Measurements from ENCODE around the gene FGF8. TPM values are rescaled to one million over a fixed set of nuclear protein-coding genes. Genes with fewer than 3 reads are reported as not detected.
A peak's percentile ranks its signal among the peaks of the same experiment; 100 is the strongest.

The FGF8 gene, protein sequence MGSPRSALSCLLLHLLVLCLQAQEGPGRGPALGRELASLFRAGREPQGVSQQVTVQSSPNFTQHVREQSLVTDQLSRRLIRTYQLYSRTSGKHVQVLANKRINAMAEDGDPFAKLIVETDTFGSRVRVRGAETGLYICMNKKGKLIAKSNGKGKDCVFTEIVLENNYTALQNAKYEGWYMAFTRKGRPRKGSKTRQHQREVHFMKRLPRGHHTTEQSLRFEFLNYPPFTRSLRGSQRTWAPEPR
- 0.07 TPM in 1 of 2 replicates, not detected in the other for polyA plus RNA-seq (2013)

DNA sequence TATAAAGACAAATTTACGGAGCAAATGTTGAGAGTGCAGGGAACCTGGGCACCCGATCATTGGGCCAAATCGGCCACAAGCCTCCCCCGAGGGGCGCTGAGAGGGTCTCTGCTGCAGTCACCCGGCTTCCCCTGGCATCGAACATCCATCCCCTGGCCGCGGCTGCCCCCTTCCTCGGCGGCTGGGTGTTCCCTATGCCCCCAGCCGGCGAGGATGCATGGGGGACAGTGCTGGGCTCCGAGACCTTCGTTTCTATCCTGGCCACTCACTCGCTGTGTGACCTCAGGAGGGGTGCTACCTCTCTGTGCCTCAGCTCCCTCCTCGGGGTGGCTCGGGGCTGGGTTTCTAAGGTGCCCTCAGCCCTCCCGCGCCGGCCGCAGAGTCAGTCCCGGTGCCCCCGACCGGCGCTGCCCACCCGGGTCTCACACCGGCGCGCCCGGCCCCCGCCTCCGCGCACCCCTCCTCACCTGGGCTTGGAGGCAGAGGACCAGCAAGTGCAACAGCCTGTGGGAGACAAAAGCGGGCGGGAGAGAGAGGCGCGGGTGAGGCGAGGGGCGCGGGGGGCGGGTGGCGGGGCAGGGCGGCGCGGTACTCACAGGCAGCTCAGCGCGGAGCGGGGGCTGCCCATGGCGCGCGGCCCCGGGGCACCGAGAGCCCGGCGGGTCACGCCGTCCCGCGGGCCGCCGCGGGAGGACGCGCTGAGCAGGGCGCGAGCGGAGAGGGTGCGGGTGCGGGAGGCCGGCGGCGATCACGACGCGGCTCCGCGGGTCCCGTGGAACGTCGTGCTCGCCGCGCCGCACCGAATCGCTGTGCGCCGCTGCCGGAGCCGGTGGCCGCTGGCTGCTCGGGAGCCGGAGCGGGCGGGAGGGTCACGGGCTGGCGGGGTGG is at the start of gene FGF8:
Gene FGF8, minus strand, starts transcription at position 842 of the 888 bp plus-strand sequence. Its CDS starts 214 bp downstream, at position 628.
- no peak within 1 kb of the TSS for H3K9ac ChIP-seq (ENCODE audit: low read length)
- WGBS (ENCODE audit: extremely low coverage, insufficient coverage, insufficient read length): no CpG with 5 or more reads among the region's 98 CpGs

GRCh38 chr10:101824736-101825135 is 48.8 kb upstream of the FGF8 start:
- Histone ChIP-seq H3K4ac (ENCODE audit: low read depth, low read length) (no peak overlapping the region), H2AK5ac (ENCODE audit: low read length) (no peak overlapping the region), H3K14ac (ENCODE audit: low read length) (no peak overlapping the region), H2AFZ (ENCODE audit: insufficient read depth, low read length, poor library complexity) (no peak overlapping the region), H3K9me3 (ENCODE audit: insufficient read depth, low read depth, low read length) (no peaks in the 10 kb centered on the region), H3K4me3 (ENCODE audit: low read depth, low read length) (no peak overlapping the region), H3K79me1 (ENCODE audit: low read length) (no peaks in the 10 kb centered on the region), H3K9ac (ENCODE audit: low read length) (no peak overlapping the region), H3K36me3 (ENCODE audit: control insufficient read depth in 1 of 2, insufficient read depth in 2 of 2, low read length in 2 of 2) (peaks cover 0 to 8% of the 10 kb centered on the region in 2 experiments), H4K8ac (ENCODE audit: low read depth, low read length) (no peak overlapping the region), H3K18ac (ENCODE audit: low read length) (no peak overlapping the region), H3K4me1 (ENCODE audit: control insufficient read depth in 1 of 2, insufficient read depth in 2 of 2, low read length in 2 of 2) (peaks cover under 1 to 5% of the 10 kb centered on the region in 2 experiments), H2BK120ac (ENCODE audit: insufficient read depth, low read length, poor library complexity) (no peak overlapping the region), H2BK5ac (ENCODE audit: low read depth, low read length, poor library complexity) (no peak overlapping the region), H3K4me2 (ENCODE audit: low read length) (no peak overlapping the region), H4K12ac (ENCODE audit: low read depth, low read length) (no peak overlapping the region), H3K27me3 (ENCODE audit: insufficient read depth, low read length) (no peaks in the 10 kb centered on the region), H3K27ac (ENCODE audit: low read depth, low read length) (no peak overlapping the region), H3K79me2 (ENCODE audit: control insufficient read depth, insufficient read depth, low read length, poor library complexity) (no peaks in the 10 kb centered on the region), H2BK12ac (ENCODE audit: low read length) (no peak overlapping the region), H3K23ac (ENCODE audit: low read length) (no peak overlapping the region), H4K91ac (ENCODE audit: low read depth, low read length) (no peak overlapping the region)
- DNase-seq: no peak
- no CpG with 5 or more reads among the region's 2 CpGs for WGBS (ENCODE audit: extremely low coverage, insufficient coverage, insufficient read length)

More for the DNA sequence above, at the start of gene FGF8:
- Histone ChIP-seq H3K18ac (ENCODE audit: low read length) (no peak within 1 kb of the TSS), H2AFZ (ENCODE audit: insufficient read depth, low read length, poor library complexity) (no peak within 1 kb of the TSS), H3K9me3 (ENCODE audit: insufficient read depth, low read depth, low read length) (peaks cover 13% of the 10 kb centered on the region), H3K27me3 (ENCODE audit: insufficient read depth, low read length) (peaks cover 71% of the 10 kb centered on the region), H2BK5ac (ENCODE audit: low read depth, low read length, poor library complexity) (no peak within 1 kb of the TSS), H4K91ac (ENCODE audit: low read depth, low read length) (no peak within 1 kb of the TSS), H4K8ac (ENCODE audit: low read depth, low read length) (no peak within 1 kb of the TSS), H3K14ac (ENCODE audit: low read length) (no peak within 1 kb of the TSS), H3K79me2 (ENCODE audit: control insufficient read depth, insufficient read depth, low read length, poor library complexity) (no peaks in the 10 kb centered on the region), H3K4me1 (ENCODE audit: control insufficient read depth in 1 of 2, insufficient read depth in 2 of 2, low read length in 2 of 2) (peaks cover 8 to 16% of the 10 kb centered on the region in 2 experiments), H3K79me1 (ENCODE audit: low read length) (no peaks in the 10 kb centered on the region), H3K27ac (ENCODE audit: low read depth, low read length) (no peak within 1 kb of the TSS), H3K23ac (ENCODE audit: low read length) (no peak within 1 kb of the TSS), H2BK12ac (ENCODE audit: low read length) (no peak within 1 kb of the TSS), H3K4me3 (ENCODE audit: low read depth, low read length) (peak within 1 kb of the TSS; percentile 47), H3K36me3 (ENCODE audit: control insufficient read depth in 1 of 2, insufficient read depth in 2 of 2, low read length in 2 of 2) (peaks cover 0 to 3% of the 10 kb centered on the region in 2 experiments), H2BK120ac (ENCODE audit: insufficient read depth, low read length, poor library complexity) (no peak within 1 kb of the TSS), H2AK5ac (ENCODE audit: low read length) (no peak within 1 kb of the TSS), H3K4me2 (ENCODE audit: low read length) (peak within 1 kb of the TSS; percentile 57), H3K4ac (ENCODE audit: low read depth, low read length) (no peak within 1 kb of the TSS), H4K12ac (ENCODE audit: low read depth, low read length) (no peak within 1 kb of the TSS)
- DNase-seq: peak in 1 of 2 donors; percentile 8

DNA sequence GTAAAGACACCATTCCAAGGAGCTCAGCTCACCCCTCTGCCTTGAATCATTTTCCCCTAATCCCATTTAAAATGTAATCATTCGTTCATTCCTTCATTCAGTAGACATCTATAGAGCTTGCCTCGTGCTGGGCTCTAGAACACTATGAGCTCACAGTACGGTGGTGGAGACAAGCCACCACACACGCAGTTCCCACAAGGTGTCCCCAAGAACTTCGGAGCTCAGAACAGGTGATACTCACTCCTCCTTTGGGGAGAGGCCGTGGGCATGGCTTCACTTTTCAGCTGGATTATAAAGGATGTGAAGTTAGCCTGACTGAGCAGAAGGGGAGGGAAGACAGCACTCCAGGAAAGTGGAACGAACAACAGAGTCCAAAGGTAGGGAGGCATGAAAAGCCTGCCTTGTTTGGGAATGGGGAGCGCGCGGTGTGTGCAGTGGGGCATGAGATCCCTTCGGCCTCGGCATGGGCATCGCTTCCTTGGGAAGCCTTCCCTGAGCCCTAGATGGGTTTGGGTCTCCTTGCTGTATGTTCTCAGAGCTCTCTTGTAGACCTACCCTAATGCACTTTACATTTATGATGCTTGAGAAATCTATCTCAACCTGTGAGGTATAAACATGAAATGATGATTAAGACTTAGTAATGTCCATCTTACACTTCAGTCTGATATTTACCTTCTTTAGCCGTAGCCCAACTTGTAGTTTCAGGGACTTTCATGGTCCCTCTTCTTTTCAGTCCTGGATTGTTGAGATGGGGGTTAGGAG is 43.1 kb upstream of the FGF8 start:
- no peak overlapping the region for H3K9ac ChIP-seq (ENCODE audit: low read length)
- H2BK120ac ChIP-seq (ENCODE audit: insufficient read depth, low read length, poor library complexity): no peak overlapping the region
- H3K27ac ChIP-seq (ENCODE audit: low read depth, low read length): peak overlapping the region; percentile 13
- no peak overlapping the region for H2AK5ac ChIP-seq (ENCODE audit: low read length)
- no peak for DNase-seq
- no peak overlapping the region for H4K12ac ChIP-seq (ENCODE audit: low read depth, low read length)
- no CpG with 5 or more reads among the region's 14 CpGs for WGBS (ENCODE audit: extremely low coverage, insufficient coverage, insufficient read length)
- no peak overlapping the region for H3K23ac ChIP-seq (ENCODE audit: low read length)
- H3K14ac ChIP-seq (ENCODE audit: low read length): peak overlapping the region; percentile 61
- H3K4me3 ChIP-seq (ENCODE audit: low read depth, low read length): peak overlapping the region; percentile 13
- no peak overlapping the region for H2BK12ac ChIP-seq (ENCODE audit: low read length)
- H3K79me1 ChIP-seq (ENCODE audit: low read length): peaks cover 14% of the 10 kb centered on the region
- peaks cover 21% of the 10 kb centered on the region for H3K79me2 ChIP-seq (ENCODE audit: control insufficient read depth, insufficient read depth, low read length, poor library complexity)
- peak overlapping the region; percentile 59 for H3K4me2 ChIP-seq (ENCODE audit: low read length)
- H3K27me3 ChIP-seq (ENCODE audit: insufficient read depth, low read length): no peaks in the 10 kb centered on the region
- H4K91ac ChIP-seq (ENCODE audit: low read depth, low read length): peak overlapping the region; percentile 33
- peaks cover 5 to 7% of the 10 kb centered on the region in 2 experiments for H3K4me1 ChIP-seq (ENCODE audit: control insufficient read depth in 1 of 2, insufficient read depth in 2 of 2, low read length in 2 of 2)
- no peaks in the 10 kb centered on the region for H3K9me3 ChIP-seq (ENCODE audit: insufficient read depth, low read depth, low read length)
- H3K18ac ChIP-seq (ENCODE audit: low read length): peak overlapping the region; percentile 11
- H3K4ac ChIP-seq (ENCODE audit: low read depth, low read length): peak overlapping the region; percentile 8
- no peaks in the 10 kb centered on the region for H3K36me3 ChIP-seq (ENCODE audit: control insufficient read depth in 1 of 2, insufficient read depth in 2 of 2, low read length in 2 of 2)
- no peak overlapping the region for H2BK5ac ChIP-seq (ENCODE audit: low read depth, low read length, poor library complexity)
- H2AFZ ChIP-seq (ENCODE audit: insufficient read depth, low read length, poor library complexity): peak overlapping the region; percentile 90
- peak overlapping the region; percentile 77 for H4K8ac ChIP-seq (ENCODE audit: low read depth, low read length)

Data from trophoblast cell (in vitro differentiated cells and primary cell).